ENCODE results near the gene AK5.

Gene AK5

DNA sequence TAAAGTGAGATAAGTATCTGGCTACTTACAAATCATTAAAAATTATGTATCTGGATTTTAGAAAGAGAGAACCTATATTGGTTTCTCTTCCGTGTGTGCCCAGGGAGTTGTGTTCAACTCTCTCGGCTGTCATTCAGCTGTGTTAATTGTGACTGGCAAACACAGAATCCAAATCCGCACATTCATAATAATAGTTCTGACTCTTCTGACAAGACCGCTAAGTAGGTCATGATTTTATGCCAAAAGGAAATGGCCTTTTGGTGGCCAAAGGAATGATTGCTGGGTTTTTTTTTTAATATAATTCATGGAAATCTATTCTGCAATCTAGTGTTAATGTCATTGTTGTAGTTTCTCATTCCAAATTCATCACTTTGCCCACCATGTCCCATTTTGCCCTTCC lies 110.7 kb downstream of the AK5 start:
- H3K4me3 ChIP-seq (ENCODE audit: low read length) = no peak overlapping the region
- DNase-seq (ENCODE audit: low read depth) = no peak
- TF ChIP-seq, protein P1, sequence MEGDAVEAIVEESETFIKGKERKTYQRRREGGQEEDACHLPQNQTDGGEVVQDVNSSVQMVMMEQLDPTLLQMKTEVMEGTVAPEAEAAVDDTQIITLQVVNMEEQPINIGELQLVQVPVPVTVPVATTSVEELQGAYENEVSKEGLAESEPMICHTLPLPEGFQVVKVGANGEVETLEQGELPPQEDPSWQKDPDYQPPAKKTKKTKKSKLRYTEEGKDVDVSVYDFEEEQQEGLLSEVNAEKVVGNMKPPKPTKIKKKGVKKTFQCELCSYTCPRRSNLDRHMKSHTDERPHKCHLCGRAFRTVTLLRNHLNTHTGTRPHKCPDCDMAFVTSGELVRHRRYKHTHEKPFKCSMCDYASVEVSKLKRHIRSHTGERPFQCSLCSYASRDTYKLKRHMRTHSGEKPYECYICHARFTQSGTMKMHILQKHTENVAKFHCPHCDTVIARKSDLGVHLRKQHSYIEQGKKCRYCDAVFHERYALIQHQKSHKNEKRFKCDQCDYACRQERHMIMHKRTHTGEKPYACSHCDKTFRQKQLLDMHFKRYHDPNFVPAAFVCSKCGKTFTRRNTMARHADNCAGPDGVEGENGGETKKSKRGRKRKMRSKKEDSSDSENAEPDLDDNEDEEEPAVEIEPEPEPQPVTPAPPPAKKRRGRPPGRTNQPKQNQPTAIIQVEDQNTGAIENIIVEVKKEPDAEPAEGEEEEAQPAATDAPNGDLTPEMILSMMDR (IDR thresholded peaks at IDR 0.05; ENCODE audit: insufficient read depth, low read depth, low read length, missing control alignments) = no peak

DNA sequence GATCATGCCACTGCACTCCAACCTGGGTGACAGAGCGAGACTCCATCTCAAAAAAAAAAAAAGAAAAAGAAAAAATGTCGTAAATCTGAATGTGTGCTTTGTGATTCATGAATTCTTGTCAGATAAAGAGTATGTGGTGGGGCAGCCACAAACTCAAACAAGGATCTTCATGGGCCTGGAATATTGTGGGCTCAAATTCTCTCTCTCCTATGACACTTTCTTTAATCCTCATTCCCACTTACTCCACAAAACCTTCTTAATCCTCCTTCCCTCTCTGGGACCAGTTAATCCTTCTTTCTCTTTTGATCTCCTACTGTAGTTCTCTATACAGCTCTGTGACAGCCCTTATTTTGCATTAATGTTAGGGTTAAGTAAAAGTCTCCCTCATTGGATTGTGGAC lies 112.3 kb downstream of the AK5 start:
- DNase-seq (ENCODE audit: low read depth) = no peak
- H3K4me3 ChIP-seq (ENCODE audit: low read length) = no peak overlapping the region
- TF ChIP-seq, protein P1 (IDR thresholded peaks at IDR 0.05; ENCODE audit: insufficient read depth, low read depth, low read length, missing control alignments) = no peak

DNA sequence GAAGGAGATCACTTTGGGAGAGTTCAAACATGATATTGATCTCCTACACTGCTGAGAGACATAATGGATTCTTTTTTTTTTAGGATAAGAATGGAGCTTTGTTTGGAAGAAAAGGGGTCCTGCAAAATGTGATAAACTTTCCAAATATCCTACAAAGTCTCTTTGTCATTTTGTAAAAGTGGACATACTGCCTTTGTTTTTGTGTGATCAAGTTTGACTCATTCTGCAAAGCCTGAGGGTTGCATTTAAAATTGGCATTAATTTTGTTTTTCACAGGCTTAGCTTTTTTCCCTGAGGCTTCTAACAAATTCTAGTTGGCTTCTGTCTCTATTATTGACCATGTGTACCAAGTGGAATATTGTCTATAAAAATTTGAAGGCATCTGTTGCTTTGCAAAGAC lies 113.2 kb downstream of the AK5 start:
- no peak overlapping the region for H3K4me3 ChIP-seq (ENCODE audit: low read length)
- DNase-seq (ENCODE audit: low read depth) = no peak
- TF ChIP-seq, protein P1 (IDR thresholded peaks at IDR 0.05; ENCODE audit: insufficient read depth, low read depth, low read length, missing control alignments) = no peak

DNA sequence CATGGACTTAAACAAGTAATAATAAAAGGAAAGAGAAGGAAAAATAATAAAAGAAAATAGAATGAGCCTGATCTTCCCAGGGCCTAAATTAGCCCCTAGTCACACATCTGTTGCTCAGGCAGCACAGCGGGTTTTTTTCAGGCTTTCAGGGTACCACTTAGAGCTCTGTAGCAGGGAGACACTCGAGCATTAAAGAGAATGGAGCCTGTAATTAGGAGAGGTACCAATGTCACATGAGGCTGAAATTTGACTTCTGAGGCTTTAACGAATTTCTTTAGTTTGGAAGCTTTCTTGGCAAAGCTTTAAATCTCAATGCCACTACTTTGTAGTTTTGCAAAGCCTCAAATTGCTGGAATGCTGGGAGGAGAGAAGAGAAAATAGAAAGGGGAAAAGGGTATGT lies 116.3 kb downstream of the AK5 start:
- DNase-seq (ENCODE audit: low read depth) = no peak
- no peak overlapping the region for H3K4me3 ChIP-seq (ENCODE audit: low read length)
- TF ChIP-seq, protein P1 (IDR thresholded peaks at IDR 0.05; ENCODE audit: insufficient read depth, low read depth, low read length, missing control alignments) = no peak

DNA sequence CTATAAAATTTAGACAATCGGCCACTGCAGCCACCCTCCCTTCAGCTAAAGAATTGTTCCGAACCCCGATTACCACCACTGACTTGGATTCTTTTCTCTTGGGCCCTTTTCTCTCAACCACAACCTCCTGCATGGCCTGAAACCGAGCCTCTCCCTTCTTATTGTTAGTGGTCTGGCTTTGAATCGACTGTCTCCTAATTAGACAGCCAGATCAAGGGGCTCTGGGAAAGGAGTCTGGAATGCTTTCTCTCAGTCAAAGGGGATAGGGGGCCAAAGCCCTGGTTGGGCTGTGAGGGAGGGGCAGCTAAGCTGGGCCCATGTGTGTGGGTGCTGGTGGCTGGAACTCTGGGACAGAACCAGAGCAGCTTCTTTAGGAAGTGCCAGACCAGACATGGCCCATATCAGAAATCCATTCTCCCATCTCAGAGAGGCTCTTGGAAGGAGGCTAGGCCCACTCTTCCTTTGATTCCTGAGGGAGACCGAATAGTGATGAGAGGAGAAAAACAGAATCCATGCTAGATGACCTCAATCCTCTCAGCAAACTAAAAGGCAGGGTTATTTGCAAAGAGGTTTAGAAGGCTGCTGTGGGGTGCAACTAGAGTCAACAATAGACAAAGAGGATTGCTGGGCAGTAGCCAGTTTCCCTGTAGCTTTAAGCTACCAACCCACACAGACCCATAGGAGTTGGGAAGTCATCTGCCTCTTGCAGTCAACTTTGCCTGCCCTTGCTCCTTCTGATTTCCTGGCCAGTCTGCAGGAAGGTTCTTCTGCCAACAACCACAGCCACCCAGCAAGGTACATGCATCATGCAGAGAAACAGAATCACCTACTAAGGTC lies 117.6 kb downstream of the AK5 start:
- TF ChIP-seq, protein P1 (IDR thresholded peaks at IDR 0.05; ENCODE audit: insufficient read depth, low read depth, low read length, missing control alignments) = no peak
- H3K4me3 ChIP-seq (ENCODE audit: low read length) = no peak overlapping the region
- no peak for DNase-seq (ENCODE audit: low read depth)

DNA sequence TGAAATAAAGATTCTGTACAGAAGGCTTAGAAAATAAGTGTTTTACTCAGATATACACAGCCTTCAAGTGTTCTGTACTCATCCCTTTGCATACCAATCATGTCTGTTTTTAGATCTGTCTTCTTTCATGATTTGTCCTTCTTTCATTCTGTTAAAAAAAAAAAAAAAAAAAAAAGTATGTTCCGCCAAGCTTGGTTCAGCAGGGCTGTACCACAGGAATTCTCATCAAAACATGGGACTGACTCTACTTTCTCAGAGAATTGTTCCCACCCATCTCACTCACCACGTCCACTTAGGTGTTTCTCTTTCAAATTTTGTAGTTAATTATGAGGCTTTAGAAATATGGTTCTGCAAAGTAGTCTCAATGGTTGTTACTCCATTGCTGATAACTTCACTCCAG lies 119.0 kb downstream of the AK5 start:
- no peak for DNase-seq (ENCODE audit: low read depth)

More for the DNA sequence above, 119.0 kb downstream of the AK5 start:
- TF ChIP-seq, protein P1 (IDR thresholded peaks at IDR 0.05; ENCODE audit: insufficient read depth, low read depth, low read length, missing control alignments) = no peak
- no peak overlapping the region for H3K4me3 ChIP-seq (ENCODE audit: low read length)

Data from epithelial cell of esophagus (primary cell).